Tibial nerve (tissue), 4 donors: Measurements from ENCODE around the gene ELOVL4.

Source experiments
- EP300 ChIP-seq, 2 donors: sonication (generic); formaldehyde crosslinking; IDR thresholded peaks; one replicate each; pipeline ENCODE4 v1.6.1; 2017; ENCODE audit warnings: antibody characterized with exemption in 2 of 2, mild to moderate bottlenecking in 1 of 2
- POLR2A ChIP-seq, 2 donors: fragments of 450-650 bp; IDR thresholded peaks; one replicate each; pipeline ENCODE4 v1.6.1; 2017; ENCODE audit warnings: antibody characterized with exemption in 2 of 2, mild to moderate bottlenecking in 2 of 2, moderate library complexity in 2 of 2
- TF ChIP-seq, protein P1 (sequence below), 5 experiments: fragments of 200-600 bp in 3 of 5; fragments of 450-650 bp in 2 of 5; sonication (generic) in 3 of 5; IDR thresholded peaks; one replicate each; pipeline ENCODE4 v1.5.1; 2016 to 2019; ENCODE audit warnings: antibody characterized with exemption in 5 of 5, mild to moderate bottlenecking in 3 of 5, moderate library complexity in 2 of 5

- TF ChIP-seq, protein P1, sequence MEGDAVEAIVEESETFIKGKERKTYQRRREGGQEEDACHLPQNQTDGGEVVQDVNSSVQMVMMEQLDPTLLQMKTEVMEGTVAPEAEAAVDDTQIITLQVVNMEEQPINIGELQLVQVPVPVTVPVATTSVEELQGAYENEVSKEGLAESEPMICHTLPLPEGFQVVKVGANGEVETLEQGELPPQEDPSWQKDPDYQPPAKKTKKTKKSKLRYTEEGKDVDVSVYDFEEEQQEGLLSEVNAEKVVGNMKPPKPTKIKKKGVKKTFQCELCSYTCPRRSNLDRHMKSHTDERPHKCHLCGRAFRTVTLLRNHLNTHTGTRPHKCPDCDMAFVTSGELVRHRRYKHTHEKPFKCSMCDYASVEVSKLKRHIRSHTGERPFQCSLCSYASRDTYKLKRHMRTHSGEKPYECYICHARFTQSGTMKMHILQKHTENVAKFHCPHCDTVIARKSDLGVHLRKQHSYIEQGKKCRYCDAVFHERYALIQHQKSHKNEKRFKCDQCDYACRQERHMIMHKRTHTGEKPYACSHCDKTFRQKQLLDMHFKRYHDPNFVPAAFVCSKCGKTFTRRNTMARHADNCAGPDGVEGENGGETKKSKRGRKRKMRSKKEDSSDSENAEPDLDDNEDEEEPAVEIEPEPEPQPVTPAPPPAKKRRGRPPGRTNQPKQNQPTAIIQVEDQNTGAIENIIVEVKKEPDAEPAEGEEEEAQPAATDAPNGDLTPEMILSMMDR (IDR thresholded peaks at IDR 0.05): no peak
- TF ChIP-seq POLR2A (IDR thresholded peaks at IDR 0.05) (no peak), EP300 (IDR thresholded peaks at IDR 0.05) (no peak)
These were observed 24.1 kb downstream of the ELOVL4 start for GRCh38 chr6:79923270-79923669.
